WTC11 (cell line): ENCODE measurements around the gene SDHB. TPM values are rescaled to one million over a fixed set of nuclear protein-coding genes. Genes with fewer than 3 reads are reported as not detected.

Experiments
- ATAC-seq: fragments of 200-7000 bp; cut with Tn5 transposase; 2 replicates; pipeline ENCODE4 v1.10.0; 2021; ENCODE audit warnings: mild to moderate bottlenecking, moderate library complexity
- CTCF ChIA-PET: fragments of 300-600 bp; sonication (Branson Sonifier 250); formaldehyde crosslinking; loops from one replicate; lab custom pipeline; 2021; ENCODE audit warnings: antibody characterized with exemption; lab: Charles Lee
- POLR2A ChIA-PET: fragments of 350-600 bp; sonication (Branson Sonifier 250); formaldehyde crosslinking; loops from one replicate; lab custom pipeline; 2021; ENCODE audit warnings: antibody characterized with exemption; lab: Charles Lee
- DNase-seq: peaks from one replicate; pipeline ENCODE4 v3.0.0; 2021; ENCODE audit warnings: low spot score
- H3K27ac Mint-ChIP-seq: 2 replicates; pipeline ENCODE4 v1.8.0; 2021; ENCODE audit warnings: mixed read lengths
- H3K27me3 Mint-ChIP-seq: 2 replicates; pipeline ENCODE4 v1.8.0; 2021; ENCODE audit warnings: low read depth, mild to moderate bottlenecking, moderate library complexity, mixed read lengths
- H3K36me3 Mint-ChIP-seq: 2 replicates; pipeline ENCODE4 v1.8.0; 2021; ENCODE audit warnings: mixed read lengths
- H3K4me1 Mint-ChIP-seq: 2 replicates; pipeline ENCODE4 v1.8.0; 2022; ENCODE audit warnings: mixed read lengths
- H3K4me3 Mint-ChIP-seq: 2 replicates; pipeline ENCODE4 v1.8.0; 2021; ENCODE audit warnings: mild to moderate bottlenecking, moderate library complexity, mixed read lengths
- H3K9me3 Mint-ChIP-seq: 2 replicates; pipeline ENCODE4 v1.8.0; 2021; ENCODE audit warnings: mixed read lengths
- AFF4 ChIP-seq: sonication (generic); formaldehyde crosslinking; IDR thresholded peaks from 2 replicates; pipeline ENCODE4 v1.8.1; 2023; ENCODE audit warnings: mild to moderate bottlenecking, missing genetic modification reagents, borderline replicate concordance
- ATF3 ChIP-seq: sonication (generic); formaldehyde crosslinking; conservative IDR thresholded peaks from 2 replicates; pipeline ENCODE4 v1.8.1; 2022; ENCODE audit warnings: mild to moderate bottlenecking, missing genetic modification reagents
- CTCF ChIP-seq: fragments of 200-600 bp; IDR thresholded peaks from 2 replicates; pipeline ENCODE4 v1.8.0; 2022; ENCODE audit warnings: antibody characterized with exemption
- E2F5 ChIP-seq: sonication (generic); formaldehyde crosslinking; IDR thresholded peaks from 2 replicates; pipeline ENCODE4 v1.8.1; 2022; ENCODE audit warnings: mild to moderate bottlenecking, moderate library complexity, missing genetic modification reagents
- GABPB1 ChIP-seq: sonication (generic); formaldehyde crosslinking; IDR thresholded peaks from 2 replicates; pipeline ENCODE4 v1.8.1; 2023; ENCODE audit warnings: mild to moderate bottlenecking, missing genetic modification reagents
- HMGXB4 ChIP-seq: sonication (generic); formaldehyde crosslinking; IDR thresholded peaks from 2 replicates; pipeline ENCODE4 v1.8.1; 2023; ENCODE audit warnings: mild to moderate bottlenecking, moderate library complexity, missing genetic modification reagents
- KAT7 ChIP-seq: sonication (generic); formaldehyde crosslinking; IDR thresholded peaks from 2 replicates; pipeline ENCODE4 v1.8.1; 2023; ENCODE audit warnings: missing genetic modification reagents, mild to moderate bottlenecking, borderline replicate concordance
- NFATC4 ChIP-seq: fragments of 250-450 bp; sonication (Bioruptor Pico); IDR thresholded peaks from 2 replicates; pipeline ENCODE4 v1.9.0; 2021; ENCODE audit warnings: mild to moderate bottlenecking
- USF2 ChIP-seq: sonication (generic); formaldehyde crosslinking; IDR thresholded peaks from 2 replicates; pipeline ENCODE4 v1.8.1; 2023; ENCODE audit warnings: mild to moderate bottlenecking, missing genetic modification reagents, moderate library complexity
- ZSCAN18 ChIP-seq: fragments of 250-450 bp; sonication (Bioruptor Pico); IDR thresholded peaks from 2 replicates; pipeline ENCODE4 v2.1.2; 2022; ENCODE audit warnings: mild to moderate bottlenecking, moderate library complexity
- total RNA-seq: library from RNA; stranded (reverse); gene quantifications from 3 replicates; pipeline ENCODE4 v1.2.3, GENCODE V29; 2021

SDHB gene
- total RNA-seq, 1 experiment from 2014 or later, result 89.5 TPM

- H3K27me3 Mint-ChIP-seq, result no peaks in the 10 kb centered on the region; the same call in 1 of the 2 replicates
- CTCF ChIA-PET, result interaction anchor here (0.7 to 5.9 kb wide), 9 partner anchors 8 to 66 kb away, joined by 3 to 34 read pairs (median 5); no protein-coding TSS in a partner anchor
- no peak for TF ChIP-seq ATF3 (CRISPR knock-in tag)
- TF ChIP-seq E2F5 (CRISPR knock-in tag), result 0 out of 2 replicates have a peak, but pooled peaks have one; percentile 34
- ATAC-seq, result peak; percentile 9; the same call in 1 of the 2 replicates
- H3K4me1 Mint-ChIP-seq, result peaks cover 42% of the 10 kb centered on the region
- DNase-seq, result peak; percentile 59
- H3K36me3 Mint-ChIP-seq, result peaks cover 2% of the 10 kb centered on the region; the same call in 1 of the 2 replicates
- peak overlapping the region; percentile 70 for H3K4me3 Mint-ChIP-seq
- POLR2A ChIA-PET, result interaction anchor here (1.0 to 1.8 kb wide), 2 partner anchors 18 to 37 kb away, joined by 3 to 4 read pairs; no protein-coding TSS in a partner anchor
- H3K27ac Mint-ChIP-seq, result no peak overlapping the region
- H3K9me3 Mint-ChIP-seq, result no peaks in the 10 kb centered on the region
Observed at GRCh38 chr1:16979475-16980327, 74.1 kb downstream of the SDHB start.

- no peaks in the 10 kb centered on the region for H3K9me3 Mint-ChIP-seq
- CTCF ChIA-PET, result interaction anchor here (0.6 to 5.9 kb wide), 13 partner anchors 8 to 508 kb away, joined by 3 to 34 read pairs (median 4); no protein-coding TSS in a partner anchor
- no peaks in the 10 kb centered on the region; the same call in 1 of the 2 replicates for H3K27me3 Mint-ChIP-seq
- DNase-seq (no peak), ATAC-seq (no peak)
- no peak overlapping the region for H3K27ac Mint-ChIP-seq
- POLR2A ChIA-PET, result interaction anchor here (1.8 kb wide), 1 partner anchor 38 kb away, joined by 4 read pairs; no protein-coding TSS in a partner anchor
- peaks cover 2% of the 10 kb centered on the region; the same call in 1 of the 2 replicates for H3K36me3 Mint-ChIP-seq
- H3K4me3 Mint-ChIP-seq, result peak overlapping the region; percentile 70
- TF ChIP-seq GABPB1 (no peak), KAT7 (CRISPR knock-in tag) (0 out of 2 replicates have a peak, but pooled peaks have one; percentile 18), HMGXB4 (CRISPR knock-in tag) (no peak), NFATC4 (CRISPR knock-in tag) (no peak)
- H3K4me1 Mint-ChIP-seq, result peaks cover 42% of the 10 kb centered on the region
Observed at GRCh38 chr1:16978567-16979474, 75.0 kb downstream of the SDHB start.

- H3K36me3 Mint-ChIP-seq, result peaks cover 4% of the 10 kb centered on the region; the same call in 1 of the 2 replicates
- no peaks in the 10 kb centered on the region for H3K9me3 Mint-ChIP-seq
- no peak overlapping the region for H3K27ac Mint-ChIP-seq
- no peaks in the 10 kb centered on the region; the same call in 1 of the 2 replicates for H3K27me3 Mint-ChIP-seq
- peaks cover 35% of the 10 kb centered on the region for H3K4me1 Mint-ChIP-seq
- H3K4me3 Mint-ChIP-seq, result no peak overlapping the region; the same call in 1 of the 2 replicates
- ATAC-seq (no peak), DNase-seq (no peak)
- POLR2A ChIA-PET, result no interaction called here
- CTCF ChIA-PET, result interaction anchor here (0.6 to 5.9 kb wide), 9 partner anchors 9 to 509 kb away, joined by 3 to 34 read pairs (median 4); no protein-coding TSS in a partner anchor
- no peak for TF ChIP-seq CTCF
- no peak for TF ChIP-seq ZSCAN18
- no peak for TF ChIP-seq USF2 (CRISPR knock-in tag)
- TF ChIP-seq AFF4 (CRISPR knock-in tag), result no peak
Observed at GRCh38 chr1:16978139-16978538, 75.7 kb downstream of the SDHB start.
